GM12872 (cell line): ENCODE results near the gene LRP1B.

Experiments
- CTCF ChIP-seq: IDR thresholded peaks from 3 replicates; pipeline ENCODE4 v1.5.1; 2011; ENCODE audit warnings: low read depth, mild to moderate bottlenecking, low read length, moderate library complexity; ENCODE audit not compliant: insufficient read depth

Gene LRP1B

GRCh38 chr2:140657657-140658056 is 1473.2 kb downstream of the LRP1B start:
- TF ChIP-seq CTCF = no peak

GRCh38 chr2:140654565-140654964 is 1476.3 kb downstream of the LRP1B start:
- no peak for TF ChIP-seq CTCF

GRCh38 chr2:140650825-140651224 is 1480.0 kb downstream of the LRP1B start:
- TF ChIP-seq CTCF = no peak

- TF ChIP-seq CTCF = no peak
These were observed 1482.4 kb downstream of the LRP1B start for GRCh38 chr2:140648393-140648792.

- no peak for TF ChIP-seq CTCF
These were observed 1487.0 kb downstream of the LRP1B start for GRCh38 chr2:140643761-140644187.

GRCh38 chr2:140641163-140641562 is 1489.7 kb downstream of the LRP1B start:
- TF ChIP-seq CTCF = no peak

GRCh38 chr2:140639628-140640027 is 1491.2 kb downstream of the LRP1B start:
- no peak for TF ChIP-seq CTCF

- no peak for TF ChIP-seq CTCF
These were observed 1500.3 kb downstream of the LRP1B start for GRCh38 chr2:140630557-140630956.
